NCI-H345 treated with DMSO at 0.1 percent for 48 hours (cell line): ENCODE data around the gene CCDC194.
"Not testable (repeated sequence)": the region's sequence is repeated elsewhere in the genome, so short reads cannot be mapped to it uniquely, and the experiment has no call there.

Experiments
- DNase-seq: peaks from one replicate; lab custom pipeline; 2025; ENCODE audit not compliant: unreplicated experiment; lab: John Stamatoyannopoulos, UW

Gene CCDC194

GRCh38 chr19:17376935-17377600 is 16.9 kb downstream of the CCDC194 start, which contains the start of gene PLVAP:
PLVAP (minus strand) TSS chr19:17377342; CDS start chr19:17377288, 54 bp downstream.
- no peak for DNase-seq

- no peak for DNase-seq
These were observed 23.9 kb downstream of the CCDC194 start for GRCh38 chr19:17370026-17370587.

- DNase-seq: no peak
These were observed 28.6 kb downstream of the CCDC194 start for GRCh38 chr19:17365361-17365760.

- not testable (repeated sequence) for DNase-seq
These were observed 30.0 kb downstream of the CCDC194 start for GRCh38 chr19:17363852-17364605.

GRCh38 chr19:17359905-17360800 is 33.8 kb downstream of the CCDC194 start:
- no peak for DNase-seq

- DNase-seq: no peak
These were observed 35.6 kb downstream of the CCDC194 start for GRCh38 chr19:17358395-17358794.

- DNase-seq: no peak
These were observed 36.3 kb downstream of the CCDC194 start for GRCh38 chr19:17357724-17358123.

- no peak for DNase-seq
These were observed 36.8 kb downstream of the CCDC194 start for GRCh38 chr19:17357078-17357666.

- no peak for DNase-seq
These were observed 40.6 kb downstream of the CCDC194 start for GRCh38 chr19:17353386-17353785.

- DNase-seq: no peak
These were observed 41.3 kb downstream of the CCDC194 start for GRCh38 chr19:17352608-17353280.

GRCh38 chr19:17351815-17352435 is 42.1 kb downstream of the CCDC194 start:
- no peak for DNase-seq

GRCh38 chr19:17348700-17349099 is 45.3 kb downstream of the CCDC194 start:
- DNase-seq: no peak

GRCh38 chr19:17347877-17348276 is 46.1 kb downstream of the CCDC194 start:
- no peak for DNase-seq

GRCh38 chr19:17347361-17347760 is 46.6 kb downstream of the CCDC194 start:
- DNase-seq: no peak

GRCh38 chr19:17346109-17346671 is 47.8 kb downstream of the CCDC194 start:
- peak; percentile 1 for DNase-seq

GRCh38 chr19:17341845-17342244 is 52.2 kb downstream of the CCDC194 start:
- DNase-seq: no peak

GRCh38 chr19:17341386-17341785 is 52.6 kb downstream of the CCDC194 start:
- no peak for DNase-seq

GRCh38 chr19:17340871-17341357 is 53.1 kb downstream of the CCDC194 start:
- DNase-seq: no peak
